Stomach (tissue), 4 donors: ENCODE results near the gene P2RY4.

ENCODE experiments used
- EP300 ChIP-seq: sonication (generic); formaldehyde crosslinking; IDR thresholded peaks from one replicate; pipeline ENCODE4 v1.6.1; 2017; ENCODE audit warnings: antibody characterized with exemption
- POLR2A ChIP-seq, 4 donors: fragments of 450-650 bp; IDR thresholded peaks; one replicate each; pipeline ENCODE4 v1.6.1; 2016; ENCODE audit warnings: antibody characterized with exemption in 4 of 4, control low read depth in 2 of 4, mild to moderate bottlenecking in 1 of 4, moderate library complexity in 1 of 4
- POLR2AphosphoS5 ChIP-seq, 3 donors: sonication (generic); formaldehyde crosslinking; IDR thresholded peaks; one replicate each; pipeline ENCODE4 v1.6.1; 2016; ENCODE audit warnings: antibody characterized with exemption in 3 of 3
- TF ChIP-seq, protein P1 (sequence below), 7 experiments: fragments of 450-650 bp in 4 of 7; fragments of 200-600 bp in 3 of 7; sonication (generic) in 3 of 7; IDR thresholded peaks; one replicate each; pipeline ENCODE4 v1.5.1; 2016 to 2019; ENCODE audit warnings: antibody characterized with exemption in 7 of 7, control low read depth in 2 of 7, mild to moderate bottlenecking in 1 of 7

DNA sequence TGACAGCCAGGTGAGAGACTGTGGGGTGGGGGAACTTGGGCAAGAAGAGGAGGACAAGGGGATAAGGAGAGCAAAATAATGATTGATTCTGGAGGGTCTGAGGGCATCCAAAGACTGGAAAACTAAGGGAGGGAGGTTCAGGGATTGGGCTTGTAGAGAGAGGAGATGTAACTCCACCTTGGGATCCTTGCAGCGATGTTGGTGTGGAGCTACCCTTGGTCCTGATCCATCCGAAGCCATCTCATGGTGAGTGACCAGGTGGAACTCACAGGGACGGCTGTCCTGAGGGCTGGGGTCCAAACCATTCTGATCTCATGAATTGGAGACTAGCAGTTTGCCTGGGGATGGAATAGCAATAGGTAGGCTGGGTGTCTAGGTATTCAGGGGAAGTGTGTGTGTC is 20.6 kb upstream of the P2RY4 start:
- TF ChIP-seq, protein P1, sequence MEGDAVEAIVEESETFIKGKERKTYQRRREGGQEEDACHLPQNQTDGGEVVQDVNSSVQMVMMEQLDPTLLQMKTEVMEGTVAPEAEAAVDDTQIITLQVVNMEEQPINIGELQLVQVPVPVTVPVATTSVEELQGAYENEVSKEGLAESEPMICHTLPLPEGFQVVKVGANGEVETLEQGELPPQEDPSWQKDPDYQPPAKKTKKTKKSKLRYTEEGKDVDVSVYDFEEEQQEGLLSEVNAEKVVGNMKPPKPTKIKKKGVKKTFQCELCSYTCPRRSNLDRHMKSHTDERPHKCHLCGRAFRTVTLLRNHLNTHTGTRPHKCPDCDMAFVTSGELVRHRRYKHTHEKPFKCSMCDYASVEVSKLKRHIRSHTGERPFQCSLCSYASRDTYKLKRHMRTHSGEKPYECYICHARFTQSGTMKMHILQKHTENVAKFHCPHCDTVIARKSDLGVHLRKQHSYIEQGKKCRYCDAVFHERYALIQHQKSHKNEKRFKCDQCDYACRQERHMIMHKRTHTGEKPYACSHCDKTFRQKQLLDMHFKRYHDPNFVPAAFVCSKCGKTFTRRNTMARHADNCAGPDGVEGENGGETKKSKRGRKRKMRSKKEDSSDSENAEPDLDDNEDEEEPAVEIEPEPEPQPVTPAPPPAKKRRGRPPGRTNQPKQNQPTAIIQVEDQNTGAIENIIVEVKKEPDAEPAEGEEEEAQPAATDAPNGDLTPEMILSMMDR (IDR thresholded peaks at IDR 0.05), result no peak
- TF ChIP-seq POLR2AphosphoS5 (IDR thresholded peaks at IDR 0.05), result no peak
- no peak for TF ChIP-seq POLR2A (IDR thresholded peaks at IDR 0.05)
- TF ChIP-seq EP300, result no peak
